Measurements from ENCODE around the gene ERGIC1. TPM values are rescaled to one million over a fixed set of nuclear protein-coding genes. Genes with fewer than 3 reads are reported as not detected.

ERGIC1 gene
- total RNA-seq, 1 experiment from 2014 or later, result 77.0 TPM

- no peak overlapping the region for H3K14ac ChIP-seq (ENCODE audit: insufficient read depth, low read length)
- H4K5ac ChIP-seq (ENCODE audit: insufficient read length, low read depth, low read length), result no peak overlapping the region
- Mint-ChIP-seq H3K9me3 (no peaks in the 10 kb centered on the region), H3K27me3 (ENCODE audit: low read depth) (no peaks in the 10 kb centered on the region; the same call in 1 of the 2 replicates), H3K4me1 (peaks cover 55 to 66% of the 10 kb centered on the region in 2 experiments), H3K27ac (peak overlapping the region in 1 of 3 experiments; percentile 88; a peak in 2 of 7 replicates), H3K4me3 (no peak overlapping the region), H3K36me3 (ENCODE audit: insufficient read depth in 1 of 3, low read depth in 3 of 3) (peaks cover 0 to 5% (median 0%) of the 10 kb centered on the region in 3 experiments; a peak in 3 of 7 replicates)
- no peaks in the 10 kb centered on the region for H3K27me3 ChIP-seq (ENCODE audit: insufficient read depth, low read length)
- no peaks in the 10 kb centered on the region for H3K23me2 ChIP-seq (ENCODE audit: insufficient read length, low read depth, low read length, poor library complexity, severe bottlenecking)
- H3K9ac ChIP-seq (ENCODE audit: extremely low read depth, insufficient read length, low read length), result no peak overlapping the region
- H3K9me3 ChIP-seq (ENCODE audit: control insufficient read depth, low read depth, low read length), result no peaks in the 10 kb centered on the region
- no peak overlapping the region for H2BK15ac ChIP-seq (ENCODE audit: low read depth, low read length)
- no peaks in the 10 kb centered on the region for H3K79me1 ChIP-seq (ENCODE audit: insufficient read depth, low read depth, low read length, poor library complexity, severe bottlenecking)
- H4K8ac ChIP-seq (replicated peaks; ENCODE audit: insufficient read length, low read depth, low read length), result no peak overlapping the region
- no CpG with 5 or more reads among the region's 4 CpGs for WGBS (ENCODE audit: extremely low coverage, insufficient read length, low lambda C conversion rate)
- H2BK20ac ChIP-seq (ENCODE audit: low read depth, low read length, poor library complexity, severe bottlenecking), result no peak overlapping the region
- H2BK12ac ChIP-seq (ENCODE audit: insufficient read length, low read depth, low read length), result no peak overlapping the region
- H3K27ac ChIP-seq (ENCODE audit: insufficient read length, low read depth, low read length), result no peak overlapping the region
- no peak overlapping the region for H3T11ph ChIP-seq (ENCODE audit: low read length)
- no peak overlapping the region for H3K4ac ChIP-seq (ENCODE audit: low read depth, low read length)
- H2BK120ac ChIP-seq (ENCODE audit: low read depth, low read length, poor library complexity, severe bottlenecking), result no peak overlapping the region
- H4K20me1 ChIP-seq (ENCODE audit: control insufficient read depth, insufficient read depth, insufficient read length), result no peaks in the 10 kb centered on the region
- H4K91ac ChIP-seq (ENCODE audit: insufficient read length, low read depth, low read length), result no peak overlapping the region
- no peak overlapping the region for H3K18ac ChIP-seq (ENCODE audit: insufficient read length, low read depth, low read length)
- H3K4me1 ChIP-seq (ENCODE audit: insufficient read depth, low read length), result peaks cover 10% of the 10 kb centered on the region
- no peak for TF ChIP-seq CTCF (conservative IDR thresholded peaks at IDR 0.05)
- peaks cover 1% of the 10 kb centered on the region; the same call in 1 of the 2 replicates for H3K79me2 ChIP-seq (ENCODE audit: insufficient read depth, low read length)
- H3K23ac ChIP-seq (ENCODE audit: insufficient read length, low read depth, low read length), result no peak overlapping the region
- no peak overlapping the region for H2AFZ ChIP-seq (ENCODE audit: low read length)
- H3K56ac ChIP-seq (ENCODE audit: insufficient read length, low read depth, low read length), result no peak overlapping the region
- no peak for DNase-seq
- H3K4me2 ChIP-seq (ENCODE audit: insufficient read depth, insufficient read length, low read length), result no peak overlapping the region
- H2BK5ac ChIP-seq (ENCODE audit: insufficient read length, low read length), result no peak overlapping the region
- no peak overlapping the region for H2AK5ac ChIP-seq (ENCODE audit: insufficient read length, low read length)
Observed at GRCh38 chr5:172866378-172866777, 32.3 kb downstream of the ERGIC1 start.

Measured in H9 (cell line).